GM20431 (cell line): Measurements from ENCODE around the gene COPB2.
"Not testable (repeated sequence)": the region's sequence is repeated elsewhere in the genome, so short reads cannot be mapped to it uniquely, and the experiment has no call there.

ENCODE experiments used
- in situ Hi-C: fragments of 300-500 bp; cut with MseI, MboI; formaldehyde crosslinking; loops from one replicate; pipeline ENCODE4 v1.15.0; 2020; ENCODE audit warnings: low sequenced_read_pairs; ENCODE audit not compliant: unreplicated experiment

Gene COPB2

GRCh38 chr3:139389552-139390368, at the start of gene COPB2:
Gene COPB2 (minus strand): TSS chr3:139389647. CDS start chr3:139389550, 97 bp downstream.
- in situ Hi-C loops = no loop called here

- in situ Hi-C loops = no loop called here
Measured at GRCh38 chr3:139434764-139435307, 45.4 kb upstream of the COPB2 start.

GRCh38 chr3:139434228-139434627, 44.8 kb upstream of the COPB2 start:
- in situ Hi-C loops = no loop called here

- in situ Hi-C loops = no loop called here
Measured at GRCh38 chr3:139433089-139433488, 43.6 kb upstream of the COPB2 start.

- in situ Hi-C loops = no loop called here
Measured at GRCh38 chr3:139430493-139430892, 41.0 kb upstream of the COPB2 start.

- in situ Hi-C loops = no loop called here
Measured at GRCh38 chr3:139427283-139428060, 38.0 kb upstream of the COPB2 start.

- in situ Hi-C loops = no loop called here
Measured at GRCh38 chr3:139425745-139426400, 36.4 kb upstream of the COPB2 start.

- in situ Hi-C loops = no loop called here
Measured at GRCh38 chr3:139423232-139423631, 33.8 kb upstream of the COPB2 start.

GRCh38 chr3:139421460-139421859, 32.0 kb upstream of the COPB2 start:
- in situ Hi-C loops = no loop called here

GRCh38 chr3:139421040-139421439, 31.6 kb upstream of the COPB2 start:
- in situ Hi-C loops = no loop called here

- in situ Hi-C loops = no loop called here
Measured at GRCh38 chr3:139418144-139418543, 28.7 kb upstream of the COPB2 start.

- in situ Hi-C loops = no loop called here
Measured at GRCh38 chr3:139416275-139416674, 26.8 kb upstream of the COPB2 start.

GRCh38 chr3:139414608-139415224, 25.3 kb upstream of the COPB2 start:
- in situ Hi-C loops = no loop called here

- in situ Hi-C loops = not testable (repeated sequence)
Measured at GRCh38 chr3:139412891-139413290, 23.4 kb upstream of the COPB2 start.

- in situ Hi-C loops = not testable (repeated sequence)
Measured at GRCh38 chr3:139401155-139401554, 11.7 kb upstream of the COPB2 start.

GRCh38 chr3:139396707-139397106, 7.3 kb upstream of the COPB2 start:
- in situ Hi-C loops = no loop called here

GRCh38 chr3:139394116-139394515, 4.7 kb upstream of the COPB2 start:
- in situ Hi-C loops = no loop called here

- in situ Hi-C loops = no loop called here
Measured at GRCh38 chr3:139388821-139389551, 461 bp downstream of the COPB2 start.

- in situ Hi-C loops = no loop called here
Measured at GRCh38 chr3:139388077-139388476, 1.4 kb downstream of the COPB2 start.
